Measurements from ENCODE around the gene CDK14.

Gene CDK14

GRCh38 chr7:90595801-90596670, at the start of gene CDK14:
TSS of gene CDK14 (plus strand) at chr7:90596321. CDS start at chr7:90596628, 307 bp downstream.
- H3K36me3 Mint-ChIP-seq (ENCODE audit: low read depth): no peaks in the 10 kb centered on the region
- no peaks in the 10 kb centered on the region for H3K9me3 Mint-ChIP-seq
- H3K4me3 Mint-ChIP-seq: peak within 1 kb of the TSS; percentile 95 to 97 (median 97)
- peaks cover 14% of the 10 kb centered on the region for H3K27me3 Mint-ChIP-seq (ENCODE audit: low read depth)
- TF ChIP-seq, protein P1, sequence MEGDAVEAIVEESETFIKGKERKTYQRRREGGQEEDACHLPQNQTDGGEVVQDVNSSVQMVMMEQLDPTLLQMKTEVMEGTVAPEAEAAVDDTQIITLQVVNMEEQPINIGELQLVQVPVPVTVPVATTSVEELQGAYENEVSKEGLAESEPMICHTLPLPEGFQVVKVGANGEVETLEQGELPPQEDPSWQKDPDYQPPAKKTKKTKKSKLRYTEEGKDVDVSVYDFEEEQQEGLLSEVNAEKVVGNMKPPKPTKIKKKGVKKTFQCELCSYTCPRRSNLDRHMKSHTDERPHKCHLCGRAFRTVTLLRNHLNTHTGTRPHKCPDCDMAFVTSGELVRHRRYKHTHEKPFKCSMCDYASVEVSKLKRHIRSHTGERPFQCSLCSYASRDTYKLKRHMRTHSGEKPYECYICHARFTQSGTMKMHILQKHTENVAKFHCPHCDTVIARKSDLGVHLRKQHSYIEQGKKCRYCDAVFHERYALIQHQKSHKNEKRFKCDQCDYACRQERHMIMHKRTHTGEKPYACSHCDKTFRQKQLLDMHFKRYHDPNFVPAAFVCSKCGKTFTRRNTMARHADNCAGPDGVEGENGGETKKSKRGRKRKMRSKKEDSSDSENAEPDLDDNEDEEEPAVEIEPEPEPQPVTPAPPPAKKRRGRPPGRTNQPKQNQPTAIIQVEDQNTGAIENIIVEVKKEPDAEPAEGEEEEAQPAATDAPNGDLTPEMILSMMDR (IDR thresholded peaks at IDR 0.05; ENCODE audit: unreplicated experiment in 3 of 3): peak; percentile 42 to 57 (median 44)
- H3K27ac Mint-ChIP-seq: peak within 1 kb of the TSS; percentile 92 to 98 (median 96)
- H3K4me1 Mint-ChIP-seq: peaks cover 50% of the 10 kb centered on the region

DNA sequence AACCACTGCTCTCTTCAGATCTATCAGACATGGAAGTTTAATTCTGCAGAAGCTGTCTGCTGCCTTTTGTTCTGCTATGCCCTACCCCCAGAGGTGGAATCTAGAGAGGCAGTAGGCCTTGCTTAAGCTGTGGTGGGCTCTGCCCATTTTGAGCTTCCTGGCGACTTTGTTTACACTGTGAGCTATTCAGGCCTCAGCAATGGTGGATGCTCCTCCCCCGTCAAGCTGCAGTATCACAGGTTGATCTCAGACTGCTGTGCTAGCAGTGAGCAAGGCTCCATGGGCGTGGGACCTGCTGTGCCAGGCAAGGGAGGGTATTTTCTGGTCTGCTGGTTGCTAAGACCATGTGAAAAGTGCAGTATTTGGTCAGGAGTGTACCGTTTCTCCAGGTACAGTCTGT, 45.1 kb upstream of the CDK14 start:
- H3K4me3 Mint-ChIP-seq: no peak overlapping the region
- no peaks in the 10 kb centered on the region for H3K4me1 Mint-ChIP-seq
- H3K36me3 Mint-ChIP-seq (ENCODE audit: low read depth): no peaks in the 10 kb centered on the region
- TF ChIP-seq, protein P1 (IDR thresholded peaks at IDR 0.05; ENCODE audit: unreplicated experiment in 3 of 3): no peak
- H3K27ac Mint-ChIP-seq: no peak overlapping the region
- peaks cover 8% of the 10 kb centered on the region for H3K27me3 Mint-ChIP-seq (ENCODE audit: low read depth)
- peaks cover 17% of the 10 kb centered on the region for H3K9me3 Mint-ChIP-seq

- no peaks in the 10 kb centered on the region for H3K4me1 Mint-ChIP-seq
Observed at GRCh38 chr7:90552521-90552920, 43.6 kb upstream of the CDK14 start.

DNA sequence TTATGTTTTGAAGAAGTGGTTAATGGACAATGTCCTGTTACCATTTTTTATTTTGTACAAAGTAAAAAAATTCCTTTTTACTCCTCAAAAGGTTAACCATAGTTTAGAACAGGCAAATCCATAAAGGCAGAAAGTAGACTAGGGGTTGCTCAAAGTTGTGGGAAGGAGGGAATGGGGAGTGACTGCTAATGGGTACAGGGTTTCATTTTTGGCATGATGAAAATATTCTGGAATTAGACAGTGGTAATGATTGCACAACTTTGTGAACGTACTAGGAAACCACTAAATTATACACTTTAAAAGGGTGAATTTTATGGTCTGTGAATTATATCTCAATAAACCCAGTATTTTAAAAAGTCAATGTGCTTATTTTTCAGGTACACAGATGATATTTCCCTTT, 35.4 kb upstream of the CDK14 start:
- Mint-ChIP-seq H3K4me3 (no peak overlapping the region), H3K27me3 (ENCODE audit: low read depth) (no peaks in the 10 kb centered on the region), H3K9me3 (peaks cover 2% of the 10 kb centered on the region), H3K36me3 (ENCODE audit: low read depth) (no peaks in the 10 kb centered on the region), H3K27ac (no peak overlapping the region), H3K4me1 (no peaks in the 10 kb centered on the region)
- TF ChIP-seq, protein P1 (IDR thresholded peaks at IDR 0.05; ENCODE audit: unreplicated experiment in 3 of 3): no peak

More at GRCh38 chr7:90552521-90552920, 43.6 kb upstream of the CDK14 start:
- H3K9me3 Mint-ChIP-seq: peaks cover 17% of the 10 kb centered on the region
- no peak overlapping the region for H3K4me3 Mint-ChIP-seq
- no peak overlapping the region for H3K27ac Mint-ChIP-seq
- TF ChIP-seq, protein P1 (IDR thresholded peaks at IDR 0.05; ENCODE audit: unreplicated experiment in 3 of 3): peak; percentile 23 to 33 (median 28)
- no peaks in the 10 kb centered on the region for H3K36me3 Mint-ChIP-seq (ENCODE audit: low read depth)
- H3K27me3 Mint-ChIP-seq (ENCODE audit: low read depth): peaks cover 8% of the 10 kb centered on the region

DNA sequence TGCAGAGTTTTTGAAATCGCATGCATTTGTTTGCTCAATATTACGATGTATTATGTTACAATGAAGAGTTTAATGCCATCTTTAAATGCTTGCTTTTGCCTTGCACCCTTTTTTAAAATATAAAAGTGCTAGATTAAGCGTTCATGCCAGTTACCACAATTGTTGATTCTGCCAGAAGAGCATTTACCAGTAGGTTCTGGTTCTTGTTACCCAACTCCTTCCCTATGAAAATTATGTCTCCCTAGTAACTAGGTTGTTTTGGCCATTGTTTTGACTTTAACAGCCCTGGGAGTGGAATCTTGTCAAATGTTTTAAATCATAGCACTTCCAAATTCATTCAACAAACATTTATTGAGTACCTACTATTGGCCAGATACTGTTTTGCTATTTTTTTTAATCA, 32.8 kb upstream of the CDK14 start:
- H3K36me3 Mint-ChIP-seq (ENCODE audit: low read depth): no peaks in the 10 kb centered on the region
- H3K4me1 Mint-ChIP-seq: no peaks in the 10 kb centered on the region
- H3K9me3 Mint-ChIP-seq: no peaks in the 10 kb centered on the region
- TF ChIP-seq, protein P1 (IDR thresholded peaks at IDR 0.05; ENCODE audit: unreplicated experiment in 3 of 3): no peak
- H3K27me3 Mint-ChIP-seq (ENCODE audit: low read depth): no peaks in the 10 kb centered on the region
- H3K27ac Mint-ChIP-seq: no peak overlapping the region
- H3K4me3 Mint-ChIP-seq: no peak overlapping the region

- no peaks in the 10 kb centered on the region for H3K9me3 Mint-ChIP-seq
- no peaks in the 10 kb centered on the region for H3K27me3 Mint-ChIP-seq (ENCODE audit: low read depth)
- H3K4me1 Mint-ChIP-seq: no peaks in the 10 kb centered on the region
- H3K4me3 Mint-ChIP-seq: no peak overlapping the region
- no peak overlapping the region for H3K27ac Mint-ChIP-seq
- TF ChIP-seq, protein P1 (IDR thresholded peaks at IDR 0.05; ENCODE audit: unreplicated experiment in 3 of 3): no peak
- H3K36me3 Mint-ChIP-seq (ENCODE audit: low read depth): no peaks in the 10 kb centered on the region
Observed at GRCh38 chr7:90564455-90564854, 31.7 kb upstream of the CDK14 start.

All from nephron (organoid).